HCT116 (cell line): ENCODE results near the gene AKAP12.
A peak's percentile ranks its signal among the peaks of the same experiment; 100 is the strongest.

Source experiments
- EZH2 ChIP-seq: fragments of 200-600 bp; sonication (generic); IDR thresholded peaks from 2 replicates; pipeline ENCODE4 v1.6.1; 2017; ENCODE audit warnings: antibody characterized with exemption, mixed run types
- EZH2phosphoT487 ChIP-seq: fragments of 200-600 bp; IDR thresholded peaks from 2 replicates; pipeline ENCODE4 v1.6.1; 2018; ENCODE audit warnings: antibody characterized with exemption, borderline replicate concordance
- JUND ChIP-seq: IDR thresholded peaks from 2 replicates; pipeline ENCODE4 v1.6.1; 2012
- POLR2A ChIP-seq: IDR thresholded peaks from 2 replicates; pipeline ENCODE4 v1.7.0; 2011; ENCODE audit warnings: borderline replicate concordance; ENCODE audit not compliant: insufficient read depth, insufficient read length; ENCODE audit errors: extremely low read depth
- POLR2AphosphoS5 ChIP-seq: IDR thresholded peaks from 2 replicates; pipeline ENCODE4 v1.6.1; 2011; ENCODE audit warnings: mild to moderate bottlenecking, low read depth, low read length, moderate library complexity
- TF ChIP-seq, protein P1 (sequence below): IDR thresholded peaks from 2 replicates; pipeline ENCODE4 v1.6.1; 2012
- TF ChIP-seq, protein P2 (sequence below), 3 experiments: fragments of 200-600 bp in 1 of 3; sonication (generic) in 1 of 3; IDR thresholded peaks in 2 of 3; conservative IDR thresholded peaks in 1 of 3; 2 replicates each; pipeline ENCODE4 v1.5.1; 2012 to 2017; ENCODE audit warnings: low read depth in 2 of 3, low read length in 2 of 3, antibody characterized with exemption in 1 of 3, borderline replicate concordance in 1 of 3, control low read depth in 1 of 3, mild to moderate bottlenecking in 1 of 3, mixed read lengths in 1 of 3, mixed run types in 1 of 3, moderate library complexity in 1 of 3; ENCODE audit not compliant: insufficient read depth in 1 of 3
- TF ChIP-seq, protein P3 (sequence below): IDR thresholded peaks from 2 replicates; pipeline ENCODE4 v1.6.1; 2012; ENCODE audit warnings: low read depth

DNA sequence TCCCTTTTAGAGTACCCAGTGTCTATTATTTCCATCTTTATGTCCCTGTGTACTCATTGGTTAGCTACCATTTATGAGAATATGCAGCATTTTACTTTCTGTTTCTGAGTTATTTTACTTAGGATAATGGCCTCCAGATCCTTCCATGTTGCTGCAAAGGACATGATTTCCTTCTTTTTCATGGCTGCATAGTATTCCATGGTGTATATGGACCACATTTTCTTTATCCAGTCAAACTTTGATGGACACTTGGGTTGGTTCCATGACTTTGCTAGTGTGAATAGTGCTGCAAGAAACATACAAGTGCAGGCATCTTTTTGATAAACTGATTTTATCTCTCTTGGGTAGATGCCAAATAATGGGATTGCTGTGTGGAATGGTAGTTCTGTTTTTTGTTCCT is 96.2 kb downstream of the AKAP12 start:
- TF ChIP-seq POLR2AphosphoS5 (no peak; the same call in 1 of the 2 replicates), EZH2phosphoT487 (no peak), JUND (no peak), POLR2A (no peak), EZH2 (no peak)
- TF ChIP-seq, protein P1, sequence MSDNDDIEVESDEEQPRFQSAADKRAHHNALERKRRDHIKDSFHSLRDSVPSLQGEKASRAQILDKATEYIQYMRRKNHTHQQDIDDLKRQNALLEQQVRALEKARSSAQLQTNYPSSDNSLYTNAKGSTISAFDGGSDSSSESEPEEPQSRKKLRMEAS = 0 out of 2 replicates have a peak, but pooled peaks have one; percentile 17
- TF ChIP-seq, protein P2, sequence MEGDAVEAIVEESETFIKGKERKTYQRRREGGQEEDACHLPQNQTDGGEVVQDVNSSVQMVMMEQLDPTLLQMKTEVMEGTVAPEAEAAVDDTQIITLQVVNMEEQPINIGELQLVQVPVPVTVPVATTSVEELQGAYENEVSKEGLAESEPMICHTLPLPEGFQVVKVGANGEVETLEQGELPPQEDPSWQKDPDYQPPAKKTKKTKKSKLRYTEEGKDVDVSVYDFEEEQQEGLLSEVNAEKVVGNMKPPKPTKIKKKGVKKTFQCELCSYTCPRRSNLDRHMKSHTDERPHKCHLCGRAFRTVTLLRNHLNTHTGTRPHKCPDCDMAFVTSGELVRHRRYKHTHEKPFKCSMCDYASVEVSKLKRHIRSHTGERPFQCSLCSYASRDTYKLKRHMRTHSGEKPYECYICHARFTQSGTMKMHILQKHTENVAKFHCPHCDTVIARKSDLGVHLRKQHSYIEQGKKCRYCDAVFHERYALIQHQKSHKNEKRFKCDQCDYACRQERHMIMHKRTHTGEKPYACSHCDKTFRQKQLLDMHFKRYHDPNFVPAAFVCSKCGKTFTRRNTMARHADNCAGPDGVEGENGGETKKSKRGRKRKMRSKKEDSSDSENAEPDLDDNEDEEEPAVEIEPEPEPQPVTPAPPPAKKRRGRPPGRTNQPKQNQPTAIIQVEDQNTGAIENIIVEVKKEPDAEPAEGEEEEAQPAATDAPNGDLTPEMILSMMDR (IDR thresholded peaks at IDR 0.05 in 2 of 3, conservative IDR thresholded peaks at IDR 0.05 in 1 of 3; ENCODE audit: borderline replicate concordance in 1 of 3, insufficient read depth in 1 of 3, low read depth in 2 of 3, low read length in 2 of 3) = no peak
- TF ChIP-seq, protein P3, sequence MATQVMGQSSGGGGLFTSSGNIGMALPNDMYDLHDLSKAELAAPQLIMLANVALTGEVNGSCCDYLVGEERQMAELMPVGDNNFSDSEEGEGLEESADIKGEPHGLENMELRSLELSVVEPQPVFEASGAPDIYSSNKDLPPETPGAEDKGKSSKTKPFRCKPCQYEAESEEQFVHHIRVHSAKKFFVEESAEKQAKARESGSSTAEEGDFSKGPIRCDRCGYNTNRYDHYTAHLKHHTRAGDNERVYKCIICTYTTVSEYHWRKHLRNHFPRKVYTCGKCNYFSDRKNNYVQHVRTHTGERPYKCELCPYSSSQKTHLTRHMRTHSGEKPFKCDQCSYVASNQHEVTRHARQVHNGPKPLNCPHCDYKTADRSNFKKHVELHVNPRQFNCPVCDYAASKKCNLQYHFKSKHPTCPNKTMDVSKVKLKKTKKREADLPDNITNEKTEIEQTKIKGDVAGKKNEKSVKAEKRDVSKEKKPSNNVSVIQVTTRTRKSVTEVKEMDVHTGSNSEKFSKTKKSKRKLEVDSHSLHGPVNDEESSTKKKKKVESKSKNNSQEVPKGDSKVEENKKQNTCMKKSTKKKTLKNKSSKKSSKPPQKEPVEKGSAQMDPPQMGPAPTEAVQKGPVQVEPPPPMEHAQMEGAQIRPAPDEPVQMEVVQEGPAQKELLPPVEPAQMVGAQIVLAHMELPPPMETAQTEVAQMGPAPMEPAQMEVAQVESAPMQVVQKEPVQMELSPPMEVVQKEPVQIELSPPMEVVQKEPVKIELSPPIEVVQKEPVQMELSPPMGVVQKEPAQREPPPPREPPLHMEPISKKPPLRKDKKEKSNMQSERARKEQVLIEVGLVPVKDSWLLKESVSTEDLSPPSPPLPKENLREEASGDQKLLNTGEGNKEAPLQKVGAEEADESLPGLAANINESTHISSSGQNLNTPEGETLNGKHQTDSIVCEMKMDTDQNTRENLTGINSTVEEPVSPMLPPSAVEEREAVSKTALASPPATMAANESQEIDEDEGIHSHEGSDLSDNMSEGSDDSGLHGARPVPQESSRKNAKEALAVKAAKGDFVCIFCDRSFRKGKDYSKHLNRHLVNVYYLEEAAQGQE = no peak
